Fibroblast of mammary gland (primary cell): ENCODE measurements around the gene PEX16.

ENCODE experiments used
- DNase-seq: peaks from one replicate; pipeline ENCODE4 v3.0.0-alpha.2; 2010; ENCODE audit warnings: low read depth
- H3K4me3 ChIP-seq: 2 replicates; pipeline ENCODE4 v1.5.1; 2011; ENCODE audit warnings: low read depth, mild to moderate bottlenecking, low read length, moderate library complexity; ENCODE audit not compliant: control insufficient read depth
- TF ChIP-seq, protein P1 (sequence below): conservative IDR thresholded peaks from 2 replicates; pipeline ENCODE4 v1.5.1; 2011; ENCODE audit warnings: low read depth, low read length, inconsistent platforms; ENCODE audit not compliant: control insufficient read depth, insufficient read depth

The PEX16 gene

DNA sequence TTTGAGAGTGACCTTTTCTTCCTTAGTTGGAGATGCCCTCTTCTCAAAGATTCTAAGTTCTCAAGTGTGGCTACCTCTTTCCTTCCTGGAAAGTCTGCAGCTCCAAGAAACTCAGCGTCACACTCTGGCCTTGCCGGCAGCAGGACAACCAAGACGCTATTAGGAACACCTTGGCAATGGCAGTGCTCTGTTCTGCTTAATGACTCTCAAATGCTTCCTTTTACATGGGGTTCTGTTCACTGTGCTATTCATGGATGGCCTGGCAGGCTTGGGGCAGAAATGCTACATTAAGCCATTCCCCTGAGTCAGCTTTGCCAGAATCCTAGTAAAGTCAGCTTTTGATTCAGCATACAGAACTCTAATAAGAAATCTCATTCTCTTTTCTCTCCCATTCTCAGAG lies 30.7 kb upstream of the PEX16 start:
- H3K4me3 ChIP-seq: no peak overlapping the region
- TF ChIP-seq, protein P1, sequence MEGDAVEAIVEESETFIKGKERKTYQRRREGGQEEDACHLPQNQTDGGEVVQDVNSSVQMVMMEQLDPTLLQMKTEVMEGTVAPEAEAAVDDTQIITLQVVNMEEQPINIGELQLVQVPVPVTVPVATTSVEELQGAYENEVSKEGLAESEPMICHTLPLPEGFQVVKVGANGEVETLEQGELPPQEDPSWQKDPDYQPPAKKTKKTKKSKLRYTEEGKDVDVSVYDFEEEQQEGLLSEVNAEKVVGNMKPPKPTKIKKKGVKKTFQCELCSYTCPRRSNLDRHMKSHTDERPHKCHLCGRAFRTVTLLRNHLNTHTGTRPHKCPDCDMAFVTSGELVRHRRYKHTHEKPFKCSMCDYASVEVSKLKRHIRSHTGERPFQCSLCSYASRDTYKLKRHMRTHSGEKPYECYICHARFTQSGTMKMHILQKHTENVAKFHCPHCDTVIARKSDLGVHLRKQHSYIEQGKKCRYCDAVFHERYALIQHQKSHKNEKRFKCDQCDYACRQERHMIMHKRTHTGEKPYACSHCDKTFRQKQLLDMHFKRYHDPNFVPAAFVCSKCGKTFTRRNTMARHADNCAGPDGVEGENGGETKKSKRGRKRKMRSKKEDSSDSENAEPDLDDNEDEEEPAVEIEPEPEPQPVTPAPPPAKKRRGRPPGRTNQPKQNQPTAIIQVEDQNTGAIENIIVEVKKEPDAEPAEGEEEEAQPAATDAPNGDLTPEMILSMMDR: no peak
- DNase-seq: no peak

DNA sequence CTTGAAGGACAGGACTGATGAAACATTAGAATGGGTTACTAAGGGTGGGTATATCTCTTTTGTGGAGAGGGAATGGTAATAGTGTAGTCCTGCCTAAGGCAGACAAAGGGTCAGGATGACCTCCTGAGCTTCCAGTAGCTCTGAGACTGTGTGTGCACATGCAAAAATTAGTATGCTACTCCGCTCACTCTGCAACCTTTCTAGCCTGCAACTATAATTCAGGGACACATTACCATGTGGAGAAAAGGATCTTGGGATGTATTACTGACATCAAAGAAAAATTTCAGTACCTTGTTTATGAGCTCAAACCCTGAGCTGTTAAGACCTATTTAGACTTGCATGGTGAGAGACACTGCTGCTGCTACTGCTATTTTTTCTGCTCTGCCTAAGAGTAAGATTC lies 30.2 kb upstream of the PEX16 start:
- H3K4me3 ChIP-seq: no peak overlapping the region
- TF ChIP-seq, protein P1: no peak
- no peak for DNase-seq

DNA sequence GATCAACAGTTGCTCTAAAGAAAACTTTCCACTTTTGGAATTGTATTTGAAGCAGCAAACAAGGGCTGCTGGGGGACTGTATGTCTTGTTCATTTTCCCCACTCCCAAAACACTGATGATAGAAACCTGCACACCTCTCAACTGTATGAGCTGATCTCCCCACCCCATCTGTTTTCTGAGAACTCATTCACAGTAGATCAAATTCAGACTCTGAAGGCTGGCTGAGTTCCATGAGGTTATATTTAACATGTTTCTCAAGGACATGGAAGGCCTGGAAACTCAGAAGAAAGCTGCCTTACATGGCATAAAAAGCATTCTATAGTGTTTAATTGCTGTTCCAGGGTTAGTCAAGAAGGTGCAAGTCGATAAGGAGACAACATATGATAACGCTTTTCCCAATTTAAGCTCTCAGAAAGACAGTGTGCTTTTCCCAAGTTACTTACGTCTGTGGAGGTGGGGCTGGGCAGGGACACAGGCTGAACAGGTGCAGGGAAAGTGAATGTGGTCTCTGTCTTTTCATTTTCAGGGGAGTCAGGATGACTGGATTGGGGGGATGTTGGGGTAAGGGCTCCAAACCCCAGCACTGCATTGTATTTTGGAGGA lies 27.8 kb upstream of the PEX16 start:
- no peak overlapping the region for H3K4me3 ChIP-seq
- no peak for DNase-seq
- TF ChIP-seq, protein P1: no peak

DNA sequence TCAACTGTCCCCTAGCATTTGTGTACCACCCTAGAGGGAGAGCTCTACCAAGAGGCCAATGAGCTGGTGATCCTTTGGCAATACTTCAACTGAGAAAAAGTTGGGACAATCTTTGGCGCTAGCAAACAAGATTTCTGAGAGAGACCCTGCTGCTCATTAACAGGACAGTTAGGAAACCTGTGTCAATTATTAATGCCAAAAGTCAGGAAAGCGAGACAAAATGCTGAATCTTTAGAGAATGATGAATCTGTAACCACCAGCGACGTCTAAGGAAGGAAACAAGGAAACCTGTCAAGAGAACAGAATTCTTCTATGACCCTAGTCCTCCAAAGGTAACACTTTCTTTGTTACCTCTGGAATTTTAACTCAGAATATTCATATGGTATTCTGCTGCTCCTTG lies 24.7 kb upstream of the PEX16 start:
- no peak overlapping the region for H3K4me3 ChIP-seq
- TF ChIP-seq, protein P1: no peak
- DNase-seq: no peak

DNA sequence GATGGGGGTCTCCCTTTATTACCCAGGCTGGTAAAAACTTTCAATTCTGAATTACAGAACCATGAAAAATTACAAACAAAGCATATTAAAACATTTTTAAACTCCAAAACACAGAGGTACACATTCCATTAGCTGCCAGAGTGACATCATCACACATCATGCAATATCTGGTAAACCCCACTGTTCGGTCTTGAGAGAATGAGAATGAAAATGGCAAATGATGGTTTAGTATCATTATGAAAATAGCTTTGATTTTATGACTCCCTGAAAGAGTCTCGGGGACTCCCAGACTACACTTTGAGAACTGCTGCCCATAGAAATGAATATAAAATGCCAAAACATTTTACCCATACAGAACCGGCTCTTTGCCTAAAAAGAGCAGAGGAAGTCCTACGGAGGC lies 23.6 kb upstream of the PEX16 start:
- no peak for DNase-seq

DNA sequence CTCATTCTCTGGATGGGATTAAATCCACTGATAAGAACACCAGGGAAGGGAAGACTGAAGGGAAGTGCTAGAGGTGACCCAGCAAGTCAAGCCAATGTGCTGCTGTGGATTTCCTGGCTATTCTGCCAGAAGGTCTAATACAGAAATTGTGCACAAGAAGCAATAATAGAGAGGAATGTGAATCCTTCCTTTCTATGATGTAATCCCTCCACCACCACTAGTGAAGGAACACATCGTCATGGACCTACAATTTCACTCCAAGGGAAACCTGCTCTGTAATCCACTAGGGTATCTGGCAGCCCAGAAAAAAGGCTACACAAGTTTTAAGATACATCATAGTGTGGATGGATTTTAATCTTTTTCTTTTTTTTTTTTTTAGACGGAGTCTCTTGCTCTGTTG lies 22.2 kb upstream of the PEX16 start:
- TF ChIP-seq, protein P1: no peak
- DNase-seq: peak; percentile 14
- no peak overlapping the region for H3K4me3 ChIP-seq

More for the DNA sequence above, 23.6 kb upstream of the PEX16 start:
- TF ChIP-seq, protein P1: no peak
- no peak overlapping the region for H3K4me3 ChIP-seq

DNA sequence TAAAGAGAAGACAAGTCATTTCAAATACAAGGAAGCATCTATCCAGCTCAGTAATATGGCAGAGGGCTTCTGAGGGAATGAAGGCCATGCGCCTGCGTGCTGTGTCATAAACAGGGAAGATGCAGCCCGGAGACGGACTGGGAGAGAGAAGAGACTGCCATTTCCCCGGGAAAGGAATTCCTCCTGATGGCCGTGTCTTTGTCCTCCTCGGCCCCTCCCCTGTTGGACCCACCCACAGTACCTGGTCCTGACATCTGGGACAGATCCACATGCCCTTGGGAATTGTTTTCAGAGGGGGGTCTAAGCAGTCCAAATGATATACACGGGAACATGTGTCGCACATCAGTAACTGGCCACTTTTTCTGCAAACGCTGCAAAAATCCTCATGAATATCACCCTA lies 20.2 kb upstream of the PEX16 start:
- TF ChIP-seq, protein P1: no peak
- no peak overlapping the region for H3K4me3 ChIP-seq
- DNase-seq: no peak
